GM23338 (cell line): ENCODE measurements around the gene NFKBIA. TPM values are rescaled to one million over a fixed set of nuclear protein-coding genes. Genes with fewer than 3 reads are reported as not detected.
A peak's percentile ranks its signal among the peaks of the same experiment; 100 is the strongest.
"Not testable (repeated sequence)": the region's sequence is repeated elsewhere in the genome, so short reads cannot be mapped to it uniquely, and the experiment has no call there.

ENCODE experiments used
- ATAC-seq: fragments of 200-7000 bp; cut with Tn5 transposase; 3 replicates; pipeline ENCODE4 v1.9.1; 2020
- DNase-seq: peaks from one replicate; pipeline ENCODE4 v3.0.0-alpha.2; 2015; ENCODE audit warnings: low spot score
- H2AFZ ChIP-seq: fragments of 200-600 bp; sonication (generic); 2 replicates; pipeline ENCODE4 v1.8.0; 2016; ENCODE audit warnings: antibody characterized with exemption, mild to moderate bottlenecking, moderate library complexity
- H3F3A ChIP-seq: fragments of 200-600 bp; sonication (generic); replicated peaks from 2 replicates; pipeline ENCODE4 v1.8.0; 2017; ENCODE audit warnings: antibody characterized with exemption, mixed run types, low read depth
- H3K27ac ChIP-seq: fragments of 200-600 bp; sonication (generic); 2 replicates; pipeline ENCODE4 v1.6.1; 2016; ENCODE audit warnings: low read depth
- H3K27me3 ChIP-seq: fragments of 200-600 bp; sonication (generic); 2 replicates; pipeline ENCODE4 v1.8.0; 2016; ENCODE audit warnings: mild to moderate bottlenecking, mixed run types, moderate library complexity; ENCODE audit not compliant: insufficient read depth
- H3K36me3 ChIP-seq: fragments of 200-600 bp; sonication (generic); 2 replicates; pipeline ENCODE4 v1.8.0; 2016; ENCODE audit warnings: mild to moderate bottlenecking; ENCODE audit not compliant: insufficient read depth
- H3K4me1 ChIP-seq: fragments of 200-600 bp; sonication (generic); 2 replicates; pipeline ENCODE4 v1.8.0; 2016; ENCODE audit warnings: mild to moderate bottlenecking, moderate library complexity; ENCODE audit not compliant: insufficient read depth
- H3K4me2 ChIP-seq: fragments of 200-600 bp; sonication (generic); 2 replicates; pipeline ENCODE4 v1.7.1; 2017; ENCODE audit warnings: mixed run types
- H3K4me3 ChIP-seq: fragments of 200-600 bp; sonication (generic); 2 replicates; pipeline ENCODE4 v1.6.1; 2016; ENCODE audit warnings: mixed run types
- H3K79me2 ChIP-seq: fragments of 200-600 bp; sonication (generic); replicated peaks from 2 replicates; pipeline ENCODE4 v1.8.0; 2017; ENCODE audit warnings: mild to moderate bottlenecking; ENCODE audit not compliant: insufficient read depth
- H3K9me2 ChIP-seq: fragments of 200-600 bp; sonication (generic); 2 replicates; pipeline ENCODE4 v1.8.0; 2017; ENCODE audit not compliant: insufficient read depth
- H4K20me1 ChIP-seq: fragments of 200-600 bp; sonication (generic); replicated peaks from 2 replicates; pipeline ENCODE4 v1.8.0; 2017; ENCODE audit warnings: mild to moderate bottlenecking; ENCODE audit not compliant: insufficient read depth
- H3K27ac Mint-ChIP-seq: 2 replicates; pipeline ENCODE4 v1.8.0; 2020; ENCODE audit warnings: inconsistent platforms, mild to moderate bottlenecking, moderate library complexity, mixed read lengths
- H3K27me3 Mint-ChIP-seq: 3 replicates; pipeline ENCODE4 v1.8.0; 2022; ENCODE audit warnings: low read depth, mild to moderate bottlenecking, moderate library complexity, mixed read lengths, inconsistent platforms; ENCODE audit not compliant: insufficient read depth, poor library complexity
- H3K36me3 Mint-ChIP-seq: 3 replicates; pipeline ENCODE4 v1.8.0; 2021; ENCODE audit warnings: low read depth, mild to moderate bottlenecking, inconsistent platforms, moderate library complexity, mixed read lengths
- H3K4me1 Mint-ChIP-seq: 3 replicates; pipeline ENCODE4 v1.8.0; 2020; ENCODE audit warnings: mild to moderate bottlenecking, inconsistent platforms, mixed read lengths
- H3K4me3 Mint-ChIP-seq: 3 replicates; pipeline ENCODE4 v1.8.0; 2021; ENCODE audit warnings: moderate library complexity, mild to moderate bottlenecking, inconsistent platforms, mixed read lengths
- H3K9me3 Mint-ChIP-seq: 3 replicates; pipeline ENCODE4 v1.8.0; 2020; ENCODE audit warnings: moderate library complexity, mild to moderate bottlenecking, inconsistent platforms, mixed read lengths
- CREB1 ChIP-seq: fragments of 250-450 bp; sonication (Bioruptor Pico); IDR thresholded peaks from 2 replicates; pipeline ENCODE4 v1.5.0; 2020; ENCODE audit warnings: low read depth, mild to moderate bottlenecking, moderate library complexity
- CTCF ChIP-seq, 2 experiments: fragments of 200-600 bp in 1 of 2; sonication (generic) in 1 of 2; conservative IDR thresholded peaks; 2 replicates each; pipeline versions ENCODE4 v1.5.1 to v1.6.1; 2016 to 2017; ENCODE audit warnings: antibody characterized with exemption in 2 of 2, low read depth in 2 of 2, mild to moderate bottlenecking in 2 of 2, moderate library complexity in 1 of 2
- EZH2 ChIP-seq: fragments of 200-600 bp; sonication (generic); IDR thresholded peaks from one replicate; pipeline ENCODE4 v1.8.0; 2017; ENCODE audit warnings: antibody characterized with exemption, mild to moderate bottlenecking, low read depth; ENCODE audit not compliant: unreplicated experiment
- JUNB ChIP-seq: IDR thresholded peaks from one replicate; pipeline ENCODE4 v1.6.1; 2016; ENCODE audit warnings: antibody characterized with exemption; ENCODE audit not compliant: unreplicated experiment
- NANOG ChIP-seq: IDR thresholded peaks from 2 replicates; pipeline ENCODE4 v1.6.1; 2016; ENCODE audit warnings: antibody characterized with exemption, borderline replicate concordance
- ZNF331 ChIP-seq: fragments of 250-450 bp; sonication (Bioruptor Pico); IDR thresholded peaks from 2 replicates; pipeline ENCODE4 v1.5.0; 2020; ENCODE audit warnings: low read depth, mild to moderate bottlenecking, moderate library complexity
- polyA plus RNA-seq: library from polyadenylated mRNA; unstranded; fragments of >200 nt; fragmentation: Nextera tagmentation; extraction: Ambion mirVana; gene quantifications from 2 replicates; pipeline ENCODE4 v1.2.1, GENCODE V29; 2016
- total RNA-seq: library from RNA; depleted of rRNA; stranded (reverse); fragments of >200 nt; shearing (Covaris generic); gene quantifications from 2 replicates; pipeline ENCODE4 v1.2.3, GENCODE V29; 2014
- TF ChIP-seq, protein P1 (sequence below): IDR thresholded peaks from 2 replicates; pipeline ENCODE4 v1.6.1; 2016; ENCODE audit warnings: antibody characterized with exemption
- TF ChIP-seq, protein P2 (sequence below): IDR thresholded peaks from one replicate; pipeline ENCODE4 v1.6.1; 2018; ENCODE audit warnings: antibody characterized with exemption; ENCODE audit not compliant: unreplicated experiment

Gene NFKBIA
- total and polyA plus RNA-seq, 2 experiments from 2014 or later, result 33.4 to 41.3 TPM

DNA sequence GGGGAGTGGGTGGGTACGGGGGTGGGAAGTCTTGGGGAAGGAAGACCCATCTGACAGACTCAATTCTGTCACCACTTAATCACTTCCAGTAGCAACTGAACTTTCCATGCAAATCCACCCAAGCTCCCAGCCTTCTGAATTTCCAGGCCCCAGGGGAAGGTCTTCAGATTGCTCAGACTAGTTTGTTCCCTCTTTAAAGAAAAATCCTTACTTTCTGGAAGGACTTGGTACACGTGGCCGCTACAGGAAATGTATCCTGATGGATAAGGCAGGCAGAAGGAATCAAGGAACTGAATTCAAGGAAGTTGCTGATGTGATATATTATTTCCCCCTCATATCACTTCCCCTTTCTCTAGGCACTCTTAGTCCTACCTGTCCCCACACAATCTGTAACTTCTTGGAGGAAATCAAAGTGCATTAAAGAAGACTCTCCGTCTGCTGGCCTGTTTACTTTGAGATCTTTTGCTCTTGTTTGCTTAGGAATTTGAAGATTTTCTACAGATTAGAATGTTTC lies 6.4 kb downstream of the NFKBIA start (continued):
- no peak for TF ChIP-seq CTCF (conservative IDR thresholded peaks at IDR 0.05; ENCODE audit: low read depth in 2 of 2)
- no peak for TF ChIP-seq ZNF331 (CRISPR knock-in tag)
- no peak for TF ChIP-seq CREB1
- TF ChIP-seq EZH2, result no peak
- TF ChIP-seq JUNB, result no peak
- no peak for TF ChIP-seq NANOG
- TF ChIP-seq, protein P1, sequence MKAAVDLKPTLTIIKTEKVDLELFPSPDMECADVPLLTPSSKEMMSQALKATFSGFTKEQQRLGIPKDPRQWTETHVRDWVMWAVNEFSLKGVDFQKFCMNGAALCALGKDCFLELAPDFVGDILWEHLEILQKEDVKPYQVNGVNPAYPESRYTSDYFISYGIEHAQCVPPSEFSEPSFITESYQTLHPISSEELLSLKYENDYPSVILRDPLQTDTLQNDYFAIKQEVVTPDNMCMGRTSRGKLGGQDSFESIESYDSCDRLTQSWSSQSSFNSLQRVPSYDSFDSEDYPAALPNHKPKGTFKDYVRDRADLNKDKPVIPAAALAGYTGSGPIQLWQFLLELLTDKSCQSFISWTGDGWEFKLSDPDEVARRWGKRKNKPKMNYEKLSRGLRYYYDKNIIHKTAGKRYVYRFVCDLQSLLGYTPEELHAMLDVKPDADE, result no peak
- TF ChIP-seq, protein P2, sequence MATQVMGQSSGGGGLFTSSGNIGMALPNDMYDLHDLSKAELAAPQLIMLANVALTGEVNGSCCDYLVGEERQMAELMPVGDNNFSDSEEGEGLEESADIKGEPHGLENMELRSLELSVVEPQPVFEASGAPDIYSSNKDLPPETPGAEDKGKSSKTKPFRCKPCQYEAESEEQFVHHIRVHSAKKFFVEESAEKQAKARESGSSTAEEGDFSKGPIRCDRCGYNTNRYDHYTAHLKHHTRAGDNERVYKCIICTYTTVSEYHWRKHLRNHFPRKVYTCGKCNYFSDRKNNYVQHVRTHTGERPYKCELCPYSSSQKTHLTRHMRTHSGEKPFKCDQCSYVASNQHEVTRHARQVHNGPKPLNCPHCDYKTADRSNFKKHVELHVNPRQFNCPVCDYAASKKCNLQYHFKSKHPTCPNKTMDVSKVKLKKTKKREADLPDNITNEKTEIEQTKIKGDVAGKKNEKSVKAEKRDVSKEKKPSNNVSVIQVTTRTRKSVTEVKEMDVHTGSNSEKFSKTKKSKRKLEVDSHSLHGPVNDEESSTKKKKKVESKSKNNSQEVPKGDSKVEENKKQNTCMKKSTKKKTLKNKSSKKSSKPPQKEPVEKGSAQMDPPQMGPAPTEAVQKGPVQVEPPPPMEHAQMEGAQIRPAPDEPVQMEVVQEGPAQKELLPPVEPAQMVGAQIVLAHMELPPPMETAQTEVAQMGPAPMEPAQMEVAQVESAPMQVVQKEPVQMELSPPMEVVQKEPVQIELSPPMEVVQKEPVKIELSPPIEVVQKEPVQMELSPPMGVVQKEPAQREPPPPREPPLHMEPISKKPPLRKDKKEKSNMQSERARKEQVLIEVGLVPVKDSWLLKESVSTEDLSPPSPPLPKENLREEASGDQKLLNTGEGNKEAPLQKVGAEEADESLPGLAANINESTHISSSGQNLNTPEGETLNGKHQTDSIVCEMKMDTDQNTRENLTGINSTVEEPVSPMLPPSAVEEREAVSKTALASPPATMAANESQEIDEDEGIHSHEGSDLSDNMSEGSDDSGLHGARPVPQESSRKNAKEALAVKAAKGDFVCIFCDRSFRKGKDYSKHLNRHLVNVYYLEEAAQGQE, result no peak

- H3K27ac Mint-ChIP-seq, H3K4me3 Mint-ChIP-seq, H3K79me2 ChIP-seq, H3K4me2 ChIP-seq, ATAC-seq, H3K9me3 Mint-ChIP-seq, H3K4me3 ChIP-seq, DNase-seq, H4K20me1 ChIP-seq, H3K9me2 ChIP-seq, H3K27me3 ChIP-seq: not testable (repeated sequence)
- Histone ChIP-seq H3F3A (0 out of 2 replicates have a peak, but pooled peaks cover 14% of the 10 kb centered on the region), H2AFZ (peak overlapping the region; percentile 1; the same call in 1 of the 2 replicates), H3K27ac (peak overlapping the region; percentile 59; the same call in 1 of the 2 replicates), H3K36me3 (peaks cover 17% of the 10 kb centered on the region; the same call in 1 of the 2 replicates), H3K4me1 (peaks cover 15% of the 10 kb centered on the region)
- H3K36me3 Mint-ChIP-seq, result peaks cover 27% of the 10 kb centered on the region
- peaks cover 19% of the 10 kb centered on the region for H3K27me3 Mint-ChIP-seq
- peaks cover 25% of the 10 kb centered on the region for H3K4me1 Mint-ChIP-seq
Observed at GRCh38 chr14:35396610-35397009, 7.9 kb downstream of the NFKBIA start.
